ENCODE measurements around the gene MAP6D1.

MAP6D1 gene

GRCh38 chr3:183825456-183826161 is at the start of gene MAP6D1:
TSS of gene MAP6D1 (minus strand) at chr3:183825577. CDS start at chr3:183825547, 30 bp downstream.
- DNase-seq (ENCODE audit: low read depth): no peak

GRCh38 chr3:183873914-183874313 is 48.5 kb upstream of the MAP6D1 start:
- DNase-seq (ENCODE audit: low read depth): no peak

GRCh38 chr3:183871541-183871940 is 46.2 kb upstream of the MAP6D1 start:
- DNase-seq (ENCODE audit: low read depth): no peak

GRCh38 chr3:183870563-183870962 is 45.2 kb upstream of the MAP6D1 start:
- DNase-seq (ENCODE audit: low read depth): no peak

- no peak for DNase-seq (ENCODE audit: low read depth)
Observed at GRCh38 chr3:183868796-183869195, 43.4 kb upstream of the MAP6D1 start.

- no peak for DNase-seq (ENCODE audit: low read depth)
Observed at GRCh38 chr3:183862610-183863009, 37.2 kb upstream of the MAP6D1 start.

GRCh38 chr3:183857863-183858262 is 32.5 kb upstream of the MAP6D1 start:
- DNase-seq (ENCODE audit: low read depth): no peak

- DNase-seq (ENCODE audit: low read depth): no peak
Observed at GRCh38 chr3:183854318-183855035, 29.1 kb upstream of the MAP6D1 start.

- DNase-seq (ENCODE audit: low read depth): no peak
Observed at GRCh38 chr3:183845608-183846288, 20.4 kb upstream of the MAP6D1 start.

GRCh38 chr3:183845090-183845489 is 19.7 kb upstream of the MAP6D1 start:
- DNase-seq (ENCODE audit: low read depth): no peak

- DNase-seq (ENCODE audit: low read depth): peak; percentile 58
Observed at GRCh38 chr3:183844606-183845005, 19.2 kb upstream of the MAP6D1 start.

- no peak for DNase-seq (ENCODE audit: low read depth)
Observed at GRCh38 chr3:183839751-183840150, 14.4 kb upstream of the MAP6D1 start.

GRCh38 chr3:183837894-183838293 is 12.5 kb upstream of the MAP6D1 start:
- DNase-seq (ENCODE audit: low read depth): no peak

GRCh38 chr3:183837390-183837789 is 12.0 kb upstream of the MAP6D1 start:
- no peak for DNase-seq (ENCODE audit: low read depth)

GRCh38 chr3:183833516-183833915 is 8.1 kb upstream of the MAP6D1 start:
- DNase-seq (ENCODE audit: low read depth): no peak

GRCh38 chr3:183830187-183830586 is 4.8 kb upstream of the MAP6D1 start:
- DNase-seq (ENCODE audit: low read depth): no peak

GRCh38 chr3:183829466-183829865 is 4.1 kb upstream of the MAP6D1 start:
- no peak for DNase-seq (ENCODE audit: low read depth)

GRCh38 chr3:183828538-183828870 is 3.1 kb upstream of the MAP6D1 start:
- DNase-seq (ENCODE audit: low read depth): no peak

- DNase-seq (ENCODE audit: low read depth): no peak
Observed at GRCh38 chr3:183827809-183828537, 2.6 kb upstream of the MAP6D1 start.

- DNase-seq (ENCODE audit: low read depth): no peak
Observed at GRCh38 chr3:183826448-183827250, 1.3 kb upstream of the MAP6D1 start.

- no peak for DNase-seq (ENCODE audit: low read depth)
Observed at GRCh38 chr3:183824761-183825455, 469 bp downstream of the MAP6D1 start.
